GM18519 (cell line): ENCODE measurements around the gene PHF13.

Experiments used
- ATAC-seq: cut with Tn5 transposase; IDR thresholded peaks from one replicate; pipeline ENCODE4 v1.9.1; 2021; ENCODE audit warnings: mild to moderate bottlenecking, moderate library complexity; ENCODE audit not compliant: unreplicated experiment, low FRiP score

Gene PHF13

GRCh38 chr1:6601049-6601922 is 12.2 kb upstream of the PHF13 start:
- no peak for ATAC-seq

- peak; percentile 7 for ATAC-seq
Observed at GRCh38 chr1:6601923-6602668, 11.4 kb upstream of the PHF13 start.

GRCh38 chr1:6602669-6603237 is 10.8 kb upstream of the PHF13 start, which contains the start of gene KLHL21:
Gene KLHL21 (minus strand): TSS chr1:6602869. CDS start chr1:6602817, 52 bp downstream.
- peak; percentile 41 for ATAC-seq

GRCh38 chr1:6603238-6603914 is 10.2 kb upstream of the PHF13 start:
- ATAC-seq, result peak; percentile 13

GRCh38 chr1:6603915-6604558 is 9.5 kb upstream of the PHF13 start:
- ATAC-seq, result no peak

GRCh38 chr1:6612641-6613360 is 730 bp upstream of the PHF13 start:
- peak; percentile 13 for ATAC-seq

GRCh38 chr1:6614019-6614928 is 743 bp downstream of the PHF13 start:
- ATAC-seq, result no peak

- ATAC-seq, result no peak
Observed at GRCh38 chr1:6614929-6615785, 1.6 kb downstream of the PHF13 start.

GRCh38 chr1:6619045-6619444 is 5.5 kb downstream of the PHF13 start:
- no peak for ATAC-seq

GRCh38 chr1:6621429-6622391 is 8.2 kb downstream of the PHF13 start:
- no peak for ATAC-seq

GRCh38 chr1:6622396-6623152 is 9.0 kb downstream of the PHF13 start:
- no peak for ATAC-seq

GRCh38 chr1:6623269-6623965 is 9.9 kb downstream of the PHF13 start:
- ATAC-seq, result no peak

GRCh38 chr1:6624710-6625583 is 11.4 kb downstream of the PHF13 start, which contains the start of gene THAP3:
Gene THAP3 (plus strand): TSS chr1:6624868. CDS start chr1:6625219, 351 bp downstream.
- peak; percentile 37 for ATAC-seq

GRCh38 chr1:6625584-6626149 is 12.1 kb downstream of the PHF13 start:
- peak; percentile 23 for ATAC-seq
